Subcutaneous abdominal adipose tissue (tissue), 5 donors: Measurements from ENCODE around the gene MITF.

ENCODE experiments used
- H3K27ac ChIP-seq: one replicate; pipeline ENCODE4 v1.7.0; 2013; ENCODE audit warnings: low read depth, mild to moderate bottlenecking, inconsistent platforms, low read length, moderate library complexity
- H3K27me3 ChIP-seq, 5 donors: one replicate each; pipeline ENCODE4 v1.7.0; 2013; ENCODE audit warnings: low read length in 5 of 5, inconsistent platforms in 1 of 5; ENCODE audit not compliant: control insufficient read depth in 5 of 5, insufficient read depth in 4 of 5
- H3K36me3 ChIP-seq, 5 donors: one replicate each; pipeline ENCODE4 v1.7.0; 2013; ENCODE audit warnings: low read length in 5 of 5; ENCODE audit not compliant: control insufficient read depth in 5 of 5, insufficient read depth in 5 of 5
- H3K4me1 ChIP-seq, 5 donors: one replicate each; pipeline ENCODE4 v1.7.0; 2013; ENCODE audit warnings: low read length in 5 of 5, mild to moderate bottlenecking in 3 of 5, moderate library complexity in 1 of 5; ENCODE audit not compliant: control insufficient read depth in 5 of 5, insufficient read depth in 5 of 5
- H3K4me3 ChIP-seq, 5 donors: one replicate each; pipeline ENCODE4 v1.7.0; 2013; ENCODE audit warnings: low read length in 5 of 5, low read depth in 1 of 5
- H3K9ac ChIP-seq, 5 donors: one replicate each; pipeline ENCODE4 v1.7.0; 2013; ENCODE audit warnings: low read length in 5 of 5, mild to moderate bottlenecking in 4 of 5, moderate library complexity in 3 of 5
- H3K9me3 ChIP-seq, 5 donors: one replicate each; pipeline ENCODE4 v1.7.0; 2013; ENCODE audit warnings: low read length in 5 of 5; ENCODE audit not compliant: control insufficient read depth in 5 of 5
- donor health status: healthy.
- donor health status: healthy.
- donor health status: healthy.
- donor health status: healthy.
- donor health status: healthy.

The MITF gene

GRCh38 chr3:69930564-69930963 lies 191.3 kb downstream of the MITF start:
- H3K9ac ChIP-seq = no peak overlapping the region
- H3K27me3 ChIP-seq = no peaks in the 10 kb centered on the region
- H3K4me3 ChIP-seq = no peak overlapping the region
- H3K4me1 ChIP-seq = peaks cover 0 to 7% (median 3%) of the 10 kb centered on the region in 5 donors
- H3K9me3 ChIP-seq = no peaks in the 10 kb centered on the region
- H3K36me3 ChIP-seq = no peaks in the 10 kb centered on the region
- no peak overlapping the region for H3K27ac ChIP-seq

GRCh38 chr3:69932087-69932486 lies 192.8 kb downstream of the MITF start:
- Histone ChIP-seq H3K27me3 (no peaks in the 10 kb centered on the region), H3K4me1 (no peaks in the 10 kb centered on the region), H3K36me3 (no peaks in the 10 kb centered on the region), H3K27ac (no peak overlapping the region), H3K4me3 (no peak overlapping the region), H3K9me3 (no peaks in the 10 kb centered on the region), H3K9ac (no peak overlapping the region)

GRCh38 chr3:69932501-69932900 lies 193.2 kb downstream of the MITF start:
- Histone ChIP-seq H3K9me3 (no peaks in the 10 kb centered on the region), H3K27me3 (no peaks in the 10 kb centered on the region), H3K27ac (no peak overlapping the region), H3K4me1 (no peaks in the 10 kb centered on the region), H3K36me3 (no peaks in the 10 kb centered on the region), H3K4me3 (no peak overlapping the region), H3K9ac (no peak overlapping the region)

GRCh38 chr3:69934398-69934797 lies 195.1 kb downstream of the MITF start:
- no peak overlapping the region for H3K27ac ChIP-seq
- H3K9me3 ChIP-seq = no peaks in the 10 kb centered on the region
- no peak overlapping the region for H3K9ac ChIP-seq
- H3K27me3 ChIP-seq = no peaks in the 10 kb centered on the region
- H3K4me3 ChIP-seq = no peak overlapping the region
- no peaks in the 10 kb centered on the region for H3K4me1 ChIP-seq
- peaks cover 0 to 8% (median 5%) of the 10 kb centered on the region in 5 donors for H3K36me3 ChIP-seq

GRCh38 chr3:69936266-69936665 lies 197.0 kb downstream of the MITF start:
- Histone ChIP-seq H3K9ac (no peak overlapping the region), H3K4me3 (no peak overlapping the region), H3K27ac (no peak overlapping the region), H3K27me3 (no peaks in the 10 kb centered on the region), H3K36me3 (peaks cover 0 to 15% (median 8%) of the 10 kb centered on the region in 5 donors), H3K4me1 (no peaks in the 10 kb centered on the region), H3K9me3 (no peaks in the 10 kb centered on the region)

- Histone ChIP-seq H3K36me3 (peaks cover 4 to 24% (median 13%) of the 10 kb centered on the region in 5 donors), H3K4me1 (no peaks in the 10 kb centered on the region), H3K27me3 (no peaks in the 10 kb centered on the region), H3K9me3 (no peaks in the 10 kb centered on the region), H3K9ac (no peak overlapping the region), H3K27ac (no peak overlapping the region), H3K4me3 (no peak overlapping the region)
Measured at GRCh38 chr3:69938061-69938460, 198.8 kb downstream of the MITF start.

- peaks cover 4 to 24% (median 15%) of the 10 kb centered on the region in 5 donors for H3K36me3 ChIP-seq
- no peak overlapping the region for H3K27ac ChIP-seq
- no peak overlapping the region for H3K4me3 ChIP-seq
- H3K4me1 ChIP-seq = no peaks in the 10 kb centered on the region
- no peaks in the 10 kb centered on the region for H3K9me3 ChIP-seq
- no peaks in the 10 kb centered on the region for H3K27me3 ChIP-seq
- H3K9ac ChIP-seq = no peak overlapping the region
Measured at GRCh38 chr3:69938931-69939330, 199.7 kb downstream of the MITF start.

GRCh38 chr3:69941037-69941436 lies 201.8 kb downstream of the MITF start:
- Histone ChIP-seq H3K9me3 (no peaks in the 10 kb centered on the region), H3K27me3 (no peaks in the 10 kb centered on the region), H3K4me3 (no peak overlapping the region), H3K4me1 (no peaks in the 10 kb centered on the region), H3K27ac (no peak overlapping the region), H3K36me3 (peaks cover 4 to 30% (median 15%) of the 10 kb centered on the region in 5 donors), H3K9ac (no peak overlapping the region)

- Histone ChIP-seq H3K9ac (no peak overlapping the region), H3K36me3 (peaks cover 4 to 30% (median 15%) of the 10 kb centered on the region in 5 donors), H3K27me3 (no peaks in the 10 kb centered on the region), H3K27ac (no peak overlapping the region), H3K4me1 (no peaks in the 10 kb centered on the region), H3K9me3 (no peaks in the 10 kb centered on the region), H3K4me3 (no peak overlapping the region)
Measured at GRCh38 chr3:69941439-69942176, 202.3 kb downstream of the MITF start.

- Histone ChIP-seq H3K36me3 (peaks cover 4 to 30% (median 20%) of the 10 kb centered on the region in 5 donors), H3K4me3 (no peak overlapping the region), H3K27me3 (no peaks in the 10 kb centered on the region), H3K4me1 (peaks cover 0 to 4% (median 0%) of the 10 kb centered on the region in 5 donors), H3K27ac (no peak overlapping the region), H3K9me3 (no peaks in the 10 kb centered on the region), H3K9ac (no peak overlapping the region)
Measured at GRCh38 chr3:69944931-69945493, 205.7 kb downstream of the MITF start.
